GM12865 (cell line): ENCODE data around the gene PER2.

Source experiments
- DNase-seq: peaks from one replicate; pipeline ENCODE4 v3.0.0; 2010; ENCODE audit warnings: low read depth
- H3K4me3 ChIP-seq: 2 replicates; pipeline ENCODE4 v1.5.1; 2011; ENCODE audit warnings: mild to moderate bottlenecking, low read depth, low read length, control low read depth
- TF ChIP-seq, protein P1 (sequence below): IDR thresholded peaks from 2 replicates; pipeline ENCODE4 v1.5.1; 2011; ENCODE audit warnings: low read length, control low read depth, low read depth, inconsistent platforms; ENCODE audit not compliant: insufficient read depth; ENCODE audit errors: missing control alignments

Gene PER2

DNA sequence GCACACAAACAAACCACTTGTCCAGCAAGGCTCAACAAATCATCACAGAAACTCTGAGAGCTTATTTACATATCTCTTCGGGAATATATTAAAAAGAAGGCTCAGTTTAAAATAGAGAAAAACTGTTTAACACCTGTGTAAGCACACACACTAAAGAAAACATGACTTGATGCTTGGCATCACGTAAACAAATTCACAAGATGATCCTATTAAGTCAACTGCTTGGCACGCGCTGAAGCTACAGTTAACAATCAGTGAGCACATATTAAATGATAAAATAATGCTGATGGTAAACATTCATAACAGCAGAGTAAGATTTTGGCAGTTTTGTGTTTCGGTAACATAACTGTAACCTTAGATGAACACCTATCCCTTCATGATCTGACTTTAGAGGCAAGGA lies 44.3 kb downstream of the PER2 start:
- TF ChIP-seq, protein P1, sequence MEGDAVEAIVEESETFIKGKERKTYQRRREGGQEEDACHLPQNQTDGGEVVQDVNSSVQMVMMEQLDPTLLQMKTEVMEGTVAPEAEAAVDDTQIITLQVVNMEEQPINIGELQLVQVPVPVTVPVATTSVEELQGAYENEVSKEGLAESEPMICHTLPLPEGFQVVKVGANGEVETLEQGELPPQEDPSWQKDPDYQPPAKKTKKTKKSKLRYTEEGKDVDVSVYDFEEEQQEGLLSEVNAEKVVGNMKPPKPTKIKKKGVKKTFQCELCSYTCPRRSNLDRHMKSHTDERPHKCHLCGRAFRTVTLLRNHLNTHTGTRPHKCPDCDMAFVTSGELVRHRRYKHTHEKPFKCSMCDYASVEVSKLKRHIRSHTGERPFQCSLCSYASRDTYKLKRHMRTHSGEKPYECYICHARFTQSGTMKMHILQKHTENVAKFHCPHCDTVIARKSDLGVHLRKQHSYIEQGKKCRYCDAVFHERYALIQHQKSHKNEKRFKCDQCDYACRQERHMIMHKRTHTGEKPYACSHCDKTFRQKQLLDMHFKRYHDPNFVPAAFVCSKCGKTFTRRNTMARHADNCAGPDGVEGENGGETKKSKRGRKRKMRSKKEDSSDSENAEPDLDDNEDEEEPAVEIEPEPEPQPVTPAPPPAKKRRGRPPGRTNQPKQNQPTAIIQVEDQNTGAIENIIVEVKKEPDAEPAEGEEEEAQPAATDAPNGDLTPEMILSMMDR: no peak
- DNase-seq: no peak
- no peak overlapping the region for H3K4me3 ChIP-seq

DNA sequence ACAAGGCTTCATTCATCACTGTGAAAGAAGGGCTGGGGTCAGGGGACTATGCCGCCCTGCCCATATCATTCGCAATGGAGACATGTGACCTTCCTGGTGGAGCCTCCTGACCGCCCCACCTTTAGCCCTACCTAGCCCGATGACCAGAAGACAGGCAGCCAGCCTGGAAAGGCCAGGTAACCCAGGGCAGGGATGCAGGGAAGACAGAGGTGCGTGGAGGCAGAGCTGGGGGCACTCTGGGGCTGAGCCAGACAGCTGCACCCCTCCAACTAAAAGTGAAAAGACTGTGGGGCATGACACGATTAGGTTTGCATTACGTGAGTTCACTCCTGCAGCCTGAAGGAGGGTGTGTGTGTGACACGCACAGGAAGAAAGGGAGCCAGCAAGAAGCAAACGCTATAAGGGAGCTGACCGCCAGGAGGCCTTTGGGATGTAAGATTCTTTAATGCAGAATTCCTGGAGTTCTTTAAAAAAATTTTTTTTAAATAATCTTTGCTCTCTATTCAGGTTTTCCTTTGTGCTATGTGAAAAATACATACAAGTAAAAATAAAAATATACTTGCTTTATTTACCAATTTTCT lies 44.8 kb downstream of the PER2 start:
- DNase-seq: no peak
- TF ChIP-seq, protein P1: no peak

DNA sequence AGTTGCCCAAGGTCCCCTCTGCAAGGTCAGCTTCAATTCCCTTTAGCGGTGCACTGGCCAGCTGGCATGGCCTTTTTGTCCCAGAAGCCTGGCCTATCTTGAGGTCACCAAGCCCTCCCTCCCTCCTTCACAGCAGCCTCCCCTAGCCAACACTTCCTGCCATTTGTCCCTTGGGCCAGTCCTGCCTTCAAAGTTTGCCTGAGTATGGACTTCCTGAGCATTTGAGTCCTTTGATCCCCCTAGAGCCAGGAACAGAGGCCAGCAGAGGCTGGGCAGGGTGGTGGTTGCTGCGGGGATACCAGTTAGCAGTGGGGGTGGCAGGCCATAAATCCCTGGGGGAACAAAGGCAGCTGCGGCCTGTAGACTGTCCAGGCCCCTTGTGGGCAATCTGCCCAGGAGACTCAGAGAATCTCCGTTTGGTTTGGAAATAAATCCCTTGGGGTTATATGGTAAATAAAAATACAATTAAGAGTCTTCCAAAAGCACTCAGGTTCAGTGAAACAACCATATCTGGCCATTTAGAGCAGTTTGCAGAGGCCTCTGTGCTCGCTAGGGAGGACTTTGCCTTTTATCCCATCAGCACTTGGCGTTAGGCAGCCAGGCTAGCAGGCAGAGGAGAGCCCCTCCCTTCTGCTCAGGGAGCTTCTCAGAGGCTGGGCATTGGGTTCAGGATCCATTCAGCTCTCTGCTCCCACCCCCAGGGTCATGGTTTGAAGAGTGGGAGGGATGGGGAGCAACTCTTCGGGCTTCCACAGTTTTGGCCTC lies 45.5 kb downstream of the PER2 start:
- no peak for DNase-seq
- H3K4me3 ChIP-seq: no peak overlapping the region
- TF ChIP-seq, protein P1: no peak

More for the DNA sequence above, 44.8 kb downstream of the PER2 start:
- no peak overlapping the region for H3K4me3 ChIP-seq

DNA sequence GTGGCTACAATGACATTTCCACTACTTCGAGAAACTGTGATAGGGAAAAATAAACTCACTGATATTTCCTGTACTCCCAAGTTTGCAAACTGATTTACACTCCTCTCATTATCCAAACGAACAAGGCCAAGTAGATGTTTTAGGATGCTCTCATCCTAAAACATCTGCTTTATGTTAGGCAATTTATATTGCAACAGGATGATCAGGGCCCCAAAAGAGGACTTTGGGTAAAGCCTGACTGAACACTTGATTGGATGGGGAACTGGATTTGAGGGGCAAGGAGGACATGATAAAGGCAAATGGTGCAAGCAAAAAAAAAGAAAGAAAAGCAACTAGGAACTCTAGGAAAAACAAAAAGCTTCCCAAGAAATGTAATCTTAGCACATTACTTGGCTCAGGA lies 46.4 kb downstream of the PER2 start:
- TF ChIP-seq, protein P1: no peak

DNA sequence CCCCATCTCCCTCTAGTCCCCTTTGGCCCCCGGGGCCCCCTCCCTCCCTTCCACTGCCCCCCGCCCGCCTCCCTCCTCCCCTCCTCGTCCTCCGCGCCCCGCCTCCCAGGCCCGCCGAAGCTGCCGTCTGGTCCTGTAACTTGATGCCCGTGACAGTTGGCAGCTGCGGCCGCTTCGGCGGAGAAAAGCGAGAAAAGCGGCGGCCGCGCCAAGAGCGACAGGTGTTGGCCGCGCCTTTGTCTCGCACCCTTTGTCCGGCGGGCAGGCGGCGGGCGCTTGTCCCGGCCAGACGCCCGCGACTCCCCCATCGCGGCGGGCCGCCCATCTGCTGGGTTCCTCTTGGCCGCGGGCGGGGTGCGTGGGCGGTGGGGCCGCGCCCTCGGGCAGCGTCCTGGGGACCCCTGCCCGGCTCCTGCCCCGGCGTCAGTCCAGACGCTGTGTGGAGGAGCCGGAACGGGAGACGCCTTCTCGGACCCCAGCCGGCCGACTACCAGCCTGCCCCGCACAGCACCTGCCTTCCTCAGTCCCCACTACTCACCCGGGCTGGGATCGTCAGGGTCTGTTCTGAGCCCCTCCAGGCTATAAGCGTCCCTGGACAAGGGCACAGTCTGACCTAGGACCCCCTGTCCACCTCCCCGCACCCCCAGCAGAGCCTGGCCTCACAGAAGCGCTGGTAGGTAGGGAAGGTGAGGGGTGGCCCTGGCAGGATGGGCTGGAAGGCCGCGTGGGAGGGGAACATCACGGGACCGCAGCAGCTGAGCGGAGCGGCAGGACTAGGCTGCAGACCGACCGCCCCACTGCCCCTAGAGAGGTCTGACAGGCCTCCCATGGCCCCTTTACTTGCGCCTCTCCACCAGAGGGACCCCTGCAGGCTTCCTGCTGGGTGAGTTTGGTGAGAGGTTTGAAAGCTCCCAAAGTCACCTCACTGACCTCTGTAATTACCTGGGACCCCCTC lies 47.4 kb downstream of the PER2 start:
- DNase-seq: peak; percentile 67
- no peak overlapping the region for H3K4me3 ChIP-seq
- TF ChIP-seq, protein P1: no peak

More for the DNA sequence above, 46.4 kb downstream of the PER2 start:
- H3K4me3 ChIP-seq: no peak overlapping the region
- DNase-seq: no peak

DNA sequence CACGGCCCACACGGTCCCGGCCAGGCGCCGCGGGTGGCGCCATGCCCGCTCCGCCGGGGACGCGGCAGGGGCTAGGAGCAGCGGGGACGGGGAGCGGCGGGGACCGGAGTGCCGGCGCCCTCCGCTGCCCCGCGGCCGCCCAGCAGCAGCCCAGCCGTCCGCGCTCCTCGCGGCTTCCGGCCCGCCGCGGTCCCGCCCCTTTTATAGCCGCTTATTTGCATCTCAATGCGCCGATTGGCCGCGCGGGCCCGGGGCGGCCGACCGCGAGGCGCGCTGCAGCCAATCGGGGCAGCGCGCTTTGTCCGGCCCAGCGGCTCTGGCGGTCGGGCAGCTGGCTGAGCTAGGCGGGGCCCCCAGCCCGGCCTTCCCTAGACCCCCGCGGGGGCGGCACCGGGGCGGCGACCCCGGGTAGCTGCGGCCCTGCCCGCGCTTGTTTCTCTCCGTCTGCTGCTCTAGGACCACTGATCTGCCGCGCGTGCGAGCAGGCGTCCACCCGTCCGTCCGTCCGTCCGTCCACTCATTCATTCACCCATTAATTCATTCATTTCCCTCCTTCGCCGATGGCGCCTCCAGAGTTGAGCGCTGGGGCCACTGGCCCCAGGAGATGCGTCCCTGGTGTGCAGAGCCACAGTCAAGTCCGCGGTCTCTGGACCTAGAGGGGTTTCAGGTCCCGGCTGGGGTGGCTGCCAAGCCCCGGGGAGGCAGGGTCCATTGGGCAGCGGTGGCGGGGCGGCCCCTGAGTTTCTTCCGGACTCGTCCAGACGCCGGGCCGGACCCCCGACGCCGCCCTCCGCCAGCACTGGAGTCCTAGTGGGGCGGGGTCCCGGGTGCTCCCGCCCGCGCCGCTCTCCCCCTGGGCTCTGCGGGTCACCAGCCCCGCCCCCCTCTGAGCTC lies 48.3 kb downstream of the PER2 start, which contains the start of gene HES6:
Gene HES6, minus strand, starts transcription at position 176 of the 894 bp plus-strand sequence. Its CDS starts 133 bp downstream, at position 43.
- peak; percentile 91 for DNase-seq
- TF ChIP-seq, protein P1: no peak
- peak within 1 kb of the TSS; percentile 61 for H3K4me3 ChIP-seq
